Measurements from ENCODE around the gene NUMB. TPM values are rescaled to one million over a fixed set of nuclear protein-coding genes. Genes with fewer than 3 reads are reported as not detected.

The NUMB gene
- total and polyA plus RNA-seq, 2 donors (not counting 3 experiments of a cell fraction or from before 2014, with no cell fraction given): 128 to 164 TPM

DNA sequence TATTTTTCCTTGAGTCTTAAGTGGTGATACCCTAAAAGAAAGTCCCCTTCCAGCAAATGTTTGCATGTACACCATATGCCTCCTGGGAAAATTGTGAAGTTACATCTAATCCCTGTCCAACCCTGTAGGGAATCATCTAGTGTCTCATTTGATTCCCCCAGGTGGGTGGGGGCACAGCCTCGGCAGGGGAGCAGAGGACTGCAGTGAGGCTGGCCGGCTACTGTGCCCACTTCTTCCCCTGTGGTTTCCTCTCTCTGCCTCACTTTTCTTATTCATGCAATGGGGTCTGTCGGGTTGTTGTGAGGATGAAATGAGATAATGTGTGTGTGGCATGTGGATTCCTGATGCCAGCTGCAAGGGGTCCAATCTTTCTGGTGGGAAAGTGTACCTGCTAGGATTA lies 215.0 kb downstream of the NUMB start:
- POLR2A ChIA-PET: no interaction called here
- dilution Hi-C loops (cut with MboI; ENCODE audit: extremely low pct_ligation_motif_present, low sequenced_read_pairs): no loop called here
- no peak for FAIRE-seq
- no peak overlapping the region for H2AFZ ChIP-seq (ENCODE audit: low read depth, low read length)
- no peak overlapping the region for H3K27ac ChIP-seq (ENCODE audit: insufficient read depth, low read depth, low read length)
- DNase-seq (ENCODE audit: low read depth, low spot score): no peak
- no peaks in the 10 kb centered on the region for H4K20me1 ChIP-seq (replicated peaks; ENCODE audit: control insufficient read depth, extremely low read depth, insufficient read depth, low read length)
- peaks cover 29% of the 10 kb centered on the region for H3K4me1 ChIP-seq (ENCODE audit: control insufficient read depth, extremely low read depth, insufficient read depth, low read length)
- H3K9me1 ChIP-seq (replicated peaks; ENCODE audit: control insufficient read depth, extremely low read depth, insufficient read depth, low read length): no peaks in the 10 kb centered on the region
- no peak overlapping the region for H3K9ac ChIP-seq (replicated peaks; ENCODE audit: extremely low read depth, insufficient read depth, low read length)
- intact Hi-C loops (cut with micrococcal nuclease): no loop called here
- no peak overlapping the region for H3K4me3 ChIP-seq (replicated peaks in 1 of 3; ENCODE audit: insufficient read depth in 1 of 3, low read depth in 1 of 3, low read length in 3 of 3)
- TF ChIP-seq, protein P1, sequence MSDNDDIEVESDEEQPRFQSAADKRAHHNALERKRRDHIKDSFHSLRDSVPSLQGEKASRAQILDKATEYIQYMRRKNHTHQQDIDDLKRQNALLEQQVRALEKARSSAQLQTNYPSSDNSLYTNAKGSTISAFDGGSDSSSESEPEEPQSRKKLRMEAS (IDR thresholded peaks at IDR 0.05; ENCODE audit: insufficient read depth, insufficient read length): no peak
- no peak for TF ChIP-seq GATA2 (IDR thresholded peaks at IDR 0.05; ENCODE audit: insufficient read depth, insufficient read length, low read depth, low read length)
- TF ChIP-seq CTCF (IDR thresholded peaks at IDR 0.05; ENCODE audit: extremely low read depth in 1 of 2, insufficient read depth in 1 of 2, low read depth in 1 of 2, low read length in 2 of 2): no peak
- no peak for TF ChIP-seq POLR2AphosphoS5 (IDR thresholded peaks at IDR 0.05; ENCODE audit: insufficient read depth, low read depth, low read length)
- TF ChIP-seq EZH2 (IDR thresholded peaks at IDR 0.05; ENCODE audit: borderline replicate concordance, low read depth, low read length, severe bottlenecking): no peak
- no peak for TF ChIP-seq FOS (IDR thresholded peaks at IDR 0.05; ENCODE audit: borderline replicate concordance, insufficient read depth, low read length)
- no peak for TF ChIP-seq POLR2A (IDR thresholded peaks at IDR 0.05; ENCODE audit: low read depth, low read length)
- TF ChIP-seq MYC (IDR thresholded peaks at IDR 0.05; ENCODE audit: low read depth, low read length): no peak
- no peak for TF ChIP-seq JUN (IDR thresholded peaks at IDR 0.05; ENCODE audit: borderline replicate concordance, insufficient read depth, insufficient read length, low read depth)
- no TSS peak for BruUV-seq (replicated peaks)
- no peaks in the 10 kb centered on the region for H3K27me3 ChIP-seq (ENCODE audit: control insufficient read depth in 2 of 2, insufficient read depth in 2 of 2, low read length in 2 of 2)
- no peak overlapping the region for H3K4me2 ChIP-seq (ENCODE audit: insufficient read depth, low read length)
- H3K79me2 ChIP-seq (ENCODE audit: control insufficient read depth, insufficient read depth, low read length): no peaks in the 10 kb centered on the region
- H3K9me3 ChIP-seq (replicated peaks; ENCODE audit: control insufficient read depth, insufficient read depth, low read length): no peaks in the 10 kb centered on the region
- CTCF ChIA-PET: interaction anchor here (1.2 to 1.8 kb wide), 2 partner anchors 11 to 52 kb away, joined by 3 to 4 read pairs; no protein-coding TSS in a partner anchor
- no peaks in the 10 kb centered on the region for H3K36me3 ChIP-seq (ENCODE audit: control insufficient read depth in 2 of 2, extremely low read depth in 1 of 2, insufficient read depth in 2 of 2, low read length in 2 of 2)

Data from endothelial cell of umbilical vein (primary cell).